CD14-positive monocyte (primary cell): ENCODE data around the gene TTBK1. TPM values are rescaled to one million over a fixed set of nuclear protein-coding genes. Genes with fewer than 3 reads are reported as not detected.

Experiments
- DNase-seq, 3 donors: peaks; one replicate each; pipeline ENCODE4 v3.0.0-alpha.2; 2011 to 2022
- H2AFZ ChIP-seq: 2 replicates; pipeline ENCODE4 v1.6.0; 2012; ENCODE audit warnings: mild to moderate bottlenecking, low read depth, low read length, inconsistent platforms; ENCODE audit not compliant: insufficient read depth, poor library complexity, severe bottlenecking
- H3K27ac ChIP-seq, 2 donors: 1 replicate in 1 of 2; 2 replicates in 1 of 2; pipeline ENCODE4 v1.5.1; 2012 to 2013; ENCODE audit warnings: low read length in 2 of 2, control low read depth in 1 of 2, inconsistent platforms in 1 of 2, low read depth in 1 of 2, mild to moderate bottlenecking in 1 of 2
- H3K27me3 ChIP-seq, 2 donors: one replicate each; pipeline versions ENCODE4 v1.6.0 to v1.6.1; 2011 to 2013; ENCODE audit warnings: low read length in 2 of 2; ENCODE audit not compliant: control insufficient read depth in 2 of 2, insufficient read depth in 2 of 2
- H3K36me3 ChIP-seq, 2 donors: replicated peaks in 1 of 2; 1 replicate in 1 of 2; 2 replicates in 1 of 2; pipeline versions ENCODE4 v1.5.1 to v1.6.1; 2012 to 2013; ENCODE audit warnings: low read length in 2 of 2, control low read depth in 1 of 2, inconsistent platforms in 1 of 2, mild to moderate bottlenecking in 1 of 2; ENCODE audit not compliant: insufficient read depth in 2 of 2, control insufficient read depth in 1 of 2
- H3K4me1 ChIP-seq, 2 donors: 1 replicate in 1 of 2; 2 replicates in 1 of 2; pipeline versions ENCODE4 v1.5.1 to v1.6.1; 2012 to 2013; ENCODE audit warnings: low read length in 2 of 2, control low read depth in 1 of 2, inconsistent platforms in 1 of 2, mild to moderate bottlenecking in 1 of 2, moderate library complexity in 1 of 2; ENCODE audit not compliant: insufficient read depth in 2 of 2, control insufficient read depth in 1 of 2
- H3K4me2 ChIP-seq: replicated peaks from 2 replicates; pipeline ENCODE3; 2012; ENCODE audit warnings: low read length, moderate library complexity, mild to moderate bottlenecking; ENCODE audit not compliant: poor library complexity, severe bottlenecking; ENCODE audit errors: extremely low read depth
- H3K4me3 ChIP-seq, 3 experiments: fragments of 200-600 bp in 1 of 3; sonication (generic) in 1 of 3; replicated peaks in 1 of 3; 1 replicate in 2 of 3; 2 replicates in 1 of 3; pipeline ENCODE4 v1.5.1; 2011 to 2013; ENCODE audit warnings: low read length in 3 of 3, mild to moderate bottlenecking in 3 of 3, control low read depth in 2 of 3, low read depth in 2 of 3, inconsistent platforms in 1 of 3, moderate library complexity in 1 of 3
- H3K79me2 ChIP-seq: 2 replicates; pipeline ENCODE4 v1.6.0; 2012; ENCODE audit warnings: mild to moderate bottlenecking, control low read depth, inconsistent platforms, low read length, moderate library complexity; ENCODE audit not compliant: insufficient read depth
- H3K9ac ChIP-seq: 2 replicates; pipeline ENCODE4 v1.6.0; 2017; ENCODE audit warnings: low read length, mild to moderate bottlenecking; ENCODE audit not compliant: insufficient read depth, poor library complexity, severe bottlenecking
- H3K9me3 ChIP-seq, 2 donors: replicated peaks in 1 of 2; 1 replicate in 1 of 2; 2 replicates in 1 of 2; pipeline versions ENCODE4 v1.5.1 to v1.6.1; 2012 to 2013; ENCODE audit warnings: low read length in 2 of 2, control low read depth in 1 of 2; ENCODE audit not compliant: control insufficient read depth in 1 of 2, insufficient read depth in 1 of 2
- H4K20me1 ChIP-seq: 2 replicates; pipeline ENCODE4 v1.6.0; 2012; ENCODE audit warnings: mild to moderate bottlenecking, low read length, control low read depth, moderate library complexity; ENCODE audit not compliant: insufficient read depth
- H3K27ac Mint-ChIP-seq, 7 donors: one replicate each; pipeline ENCODE4 v1.8.0; 2020; ENCODE audit warnings: mild to moderate bottlenecking in 7 of 7, mixed read lengths in 7 of 7, moderate library complexity in 6 of 7, inconsistent platforms in 2 of 7
- H3K27me3 Mint-ChIP-seq, 3 donors: one replicate each; pipeline ENCODE4 v1.8.0; 2021 to 2022; ENCODE audit warnings: low read depth in 3 of 3, mild to moderate bottlenecking in 3 of 3, mixed read lengths in 3 of 3, moderate library complexity in 3 of 3, inconsistent platforms in 1 of 3
- H3K36me3 Mint-ChIP-seq, 2 donors: one replicate each; pipeline ENCODE4 v1.8.0; 2020; ENCODE audit warnings: mixed read lengths in 2 of 2, inconsistent platforms in 1 of 2, mild to moderate bottlenecking in 1 of 2
- H3K4me1 Mint-ChIP-seq: one replicate; pipeline ENCODE4 v1.8.0; 2020; ENCODE audit warnings: mild to moderate bottlenecking, mixed read lengths
- H3K4me3 Mint-ChIP-seq, 2 donors: one replicate each; pipeline ENCODE4 v1.8.0; 2020; ENCODE audit warnings: mild to moderate bottlenecking in 2 of 2, mixed read lengths in 2 of 2, moderate library complexity in 1 of 2
- H3K9me3 Mint-ChIP-seq, 7 donors: one replicate each; pipeline ENCODE4 v1.8.0; 2020 to 2022; ENCODE audit warnings: mixed read lengths in 7 of 7, mild to moderate bottlenecking in 6 of 7, moderate library complexity in 6 of 7, inconsistent platforms in 2 of 7
- CTCF ChIP-seq: fragments of 200-600 bp; IDR thresholded peaks from one replicate; pipeline ENCODE4 v1.8.0; 2022; ENCODE audit warnings: antibody characterized with exemption, mild to moderate bottlenecking
- WGBS: methylation state at CpG from one replicate; pipeline ENCODE4 v1.1.5; 2013; ENCODE audit warnings: missing lambda C conversion rate; ENCODE audit not compliant: insufficient coverage; 5-methylcytosine and 5-hydroxymethylcytosine counted together
- intact Hi-C, 2 donors: fragments of 100-400 bp; cut with micrococcal nuclease; formaldehyde crosslinking; loops; one replicate each; pipeline versions ENCODE4 v1.15.0 to v1.15.1; 2023
- polyA plus RNA-seq, 3 donors: library from polyadenylated mRNA; depleted of rRNA in 1 of 3; unstranded in 2 of 3; stranded (reverse) in 1 of 3; fragments of 300-500 nt in 2 of 3; fragments of >200 nt in 1 of 3; fragmentation: Illumina TruSeq in 2 of 3; gene quantifications; 1 replicate in 2 of 3; 2 replicates in 1 of 3; pipeline ENCODE4 v1.2.3, GENCODE V29; 2012 to 2021

TTBK1 gene
- polyA plus RNA-seq, 3 donors, result not detected

- Mint-ChIP-seq H3K27ac (no peak overlapping the region), H3K36me3 (no peaks in the 10 kb centered on the region), H3K9me3 (peaks cover 0 to 6% (median 0%) of the 10 kb centered on the region in 7 donors), H3K27me3 (peaks cover 38 to 62% (median 60%) of the 10 kb centered on the region in 3 donors), H3K4me1 (peaks cover 26% of the 10 kb centered on the region), H3K4me3 (peak overlapping the region in 1 of 2 donors; percentile 78)
- Histone ChIP-seq H3K27ac (no peak overlapping the region), H2AFZ (peak overlapping the region; percentile 33), H3K4me2 (no peak overlapping the region), H3K9me3 (no peaks in the 10 kb centered on the region), H3K27me3 (peaks cover 12 to 58% of the 10 kb centered on the region in 2 donors), H3K9ac (no peak overlapping the region), H3K4me3 (no peak overlapping the region), H4K20me1 (no peaks in the 10 kb centered on the region), H3K4me1 (peaks cover 13 to 21% of the 10 kb centered on the region in 2 donors), H3K79me2 (no peaks in the 10 kb centered on the region), H3K36me3 (no peaks in the 10 kb centered on the region)
- no peak for DNase-seq
- no peak for TF ChIP-seq CTCF
- intact Hi-C loops, result no loop called here
- 4% methylated on average over 6 of the region's 8 CpGs for WGBS
Measured at GRCh38 chr6:43250992-43251373, 7.7 kb downstream of the TTBK1 start.

DNA sequence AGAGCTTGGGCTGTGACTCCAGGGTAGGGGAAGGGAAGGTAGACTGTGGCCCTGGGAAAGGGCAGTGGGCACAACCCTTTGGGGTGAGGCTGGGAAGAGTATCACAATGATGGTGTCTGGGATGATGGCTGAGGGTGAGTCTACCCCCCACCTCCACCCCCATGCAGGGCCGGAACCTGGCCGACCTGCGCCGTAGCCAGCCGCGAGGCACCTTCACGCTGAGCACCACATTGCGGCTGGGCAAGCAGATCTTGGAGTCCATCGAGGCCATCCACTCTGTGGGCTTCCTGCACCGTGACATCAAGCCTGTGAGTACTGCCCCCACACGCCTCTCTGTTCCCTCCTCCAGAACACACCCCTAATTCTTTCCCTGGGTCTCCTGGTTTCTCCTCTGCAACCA, 10.1 kb downstream of the TTBK1 start:
- over 99% methylated on average over 11 of the region's 11 CpGs for WGBS
- H3K27me3 Mint-ChIP-seq, result peaks cover 36 to 55% (median 53%) of the 10 kb centered on the region in 3 donors

More for the DNA sequence above, 10.1 kb downstream of the TTBK1 start:
- H3K27me3 ChIP-seq, result peaks cover 10 to 44% of the 10 kb centered on the region in 2 donors
- no peak overlapping the region for H3K4me2 ChIP-seq
- Mint-ChIP-seq H3K4me1 (peaks cover 7% of the 10 kb centered on the region), H3K27ac (no peak overlapping the region), H3K4me3 (no peak overlapping the region), H3K36me3 (no peaks in the 10 kb centered on the region), H3K9me3 (peaks cover 0 to 6% (median 0%) of the 10 kb centered on the region in 7 donors)
- H3K4me1 ChIP-seq, result no peaks in the 10 kb centered on the region
- no peak overlapping the region for H2AFZ ChIP-seq
- H3K36me3 ChIP-seq, result no peaks in the 10 kb centered on the region
- no peaks in the 10 kb centered on the region for H3K79me2 ChIP-seq
- H4K20me1 ChIP-seq, result no peaks in the 10 kb centered on the region
- no peaks in the 10 kb centered on the region for H3K9me3 ChIP-seq
- H3K4me3 ChIP-seq, result no peak overlapping the region
- no peak for DNase-seq
- no peak overlapping the region for H3K9ac ChIP-seq
- no peak overlapping the region for H3K27ac ChIP-seq
- TF ChIP-seq CTCF, result no peak
- intact Hi-C loops, result no loop called here
